GM20000 (cell line): ENCODE data around the gene NOC4L.

ENCODE experiments used
- DNase-seq: peaks from one replicate; pipeline ENCODE4 v3.0.0; 2012; ENCODE audit warnings: low spot score
- TF ChIP-seq, protein P1 (sequence below): IDR thresholded peaks from 2 replicates; pipeline ENCODE4 v1.5.1; 2012; ENCODE audit warnings: mild to moderate bottlenecking, control low read depth; ENCODE audit errors: extremely low read depth, missing control alignments

Gene NOC4L

DNA sequence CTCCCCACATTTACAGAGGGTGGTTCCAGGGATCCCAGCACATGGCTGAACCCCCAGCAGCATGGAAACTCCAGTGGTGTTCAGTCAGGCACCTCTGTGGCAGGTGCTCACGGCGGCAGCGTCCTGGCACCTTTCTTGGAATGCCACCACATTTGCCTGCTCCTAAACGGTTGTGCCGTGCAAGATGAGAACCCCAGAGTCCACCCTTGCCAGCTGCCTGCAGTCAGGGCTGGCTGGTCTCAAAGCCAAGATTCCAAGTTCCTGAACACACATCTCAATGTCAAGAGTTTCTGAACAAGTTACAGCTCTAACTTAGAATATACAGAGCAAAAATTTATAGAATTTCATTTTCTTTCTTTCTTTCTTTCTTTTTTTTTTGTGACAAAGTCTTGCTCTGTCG, 38.8 kb upstream of the NOC4L start:
- TF ChIP-seq, protein P1, sequence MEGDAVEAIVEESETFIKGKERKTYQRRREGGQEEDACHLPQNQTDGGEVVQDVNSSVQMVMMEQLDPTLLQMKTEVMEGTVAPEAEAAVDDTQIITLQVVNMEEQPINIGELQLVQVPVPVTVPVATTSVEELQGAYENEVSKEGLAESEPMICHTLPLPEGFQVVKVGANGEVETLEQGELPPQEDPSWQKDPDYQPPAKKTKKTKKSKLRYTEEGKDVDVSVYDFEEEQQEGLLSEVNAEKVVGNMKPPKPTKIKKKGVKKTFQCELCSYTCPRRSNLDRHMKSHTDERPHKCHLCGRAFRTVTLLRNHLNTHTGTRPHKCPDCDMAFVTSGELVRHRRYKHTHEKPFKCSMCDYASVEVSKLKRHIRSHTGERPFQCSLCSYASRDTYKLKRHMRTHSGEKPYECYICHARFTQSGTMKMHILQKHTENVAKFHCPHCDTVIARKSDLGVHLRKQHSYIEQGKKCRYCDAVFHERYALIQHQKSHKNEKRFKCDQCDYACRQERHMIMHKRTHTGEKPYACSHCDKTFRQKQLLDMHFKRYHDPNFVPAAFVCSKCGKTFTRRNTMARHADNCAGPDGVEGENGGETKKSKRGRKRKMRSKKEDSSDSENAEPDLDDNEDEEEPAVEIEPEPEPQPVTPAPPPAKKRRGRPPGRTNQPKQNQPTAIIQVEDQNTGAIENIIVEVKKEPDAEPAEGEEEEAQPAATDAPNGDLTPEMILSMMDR: no peak
- DNase-seq: no peak

DNA sequence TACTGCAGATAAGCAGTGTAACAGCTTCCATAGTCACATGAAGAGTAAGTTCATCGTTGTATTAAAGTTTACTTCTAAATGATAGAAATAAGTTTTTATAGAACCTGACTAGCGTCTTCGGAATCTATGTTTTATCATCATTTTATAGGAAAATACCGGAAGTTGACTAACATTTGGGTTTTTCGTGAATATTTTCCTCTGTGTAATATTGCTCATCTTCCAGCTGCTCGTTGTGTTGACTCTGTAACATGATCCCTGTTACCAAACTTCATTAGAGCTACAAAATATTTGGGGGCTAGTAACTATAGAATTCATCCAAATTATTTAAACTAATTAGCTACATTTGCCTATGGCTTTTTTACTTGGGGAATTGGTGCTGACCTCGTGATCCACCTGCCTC, 37.3 kb upstream of the NOC4L start:
- no peak for DNase-seq
- TF ChIP-seq, protein P1: no peak

DNA sequence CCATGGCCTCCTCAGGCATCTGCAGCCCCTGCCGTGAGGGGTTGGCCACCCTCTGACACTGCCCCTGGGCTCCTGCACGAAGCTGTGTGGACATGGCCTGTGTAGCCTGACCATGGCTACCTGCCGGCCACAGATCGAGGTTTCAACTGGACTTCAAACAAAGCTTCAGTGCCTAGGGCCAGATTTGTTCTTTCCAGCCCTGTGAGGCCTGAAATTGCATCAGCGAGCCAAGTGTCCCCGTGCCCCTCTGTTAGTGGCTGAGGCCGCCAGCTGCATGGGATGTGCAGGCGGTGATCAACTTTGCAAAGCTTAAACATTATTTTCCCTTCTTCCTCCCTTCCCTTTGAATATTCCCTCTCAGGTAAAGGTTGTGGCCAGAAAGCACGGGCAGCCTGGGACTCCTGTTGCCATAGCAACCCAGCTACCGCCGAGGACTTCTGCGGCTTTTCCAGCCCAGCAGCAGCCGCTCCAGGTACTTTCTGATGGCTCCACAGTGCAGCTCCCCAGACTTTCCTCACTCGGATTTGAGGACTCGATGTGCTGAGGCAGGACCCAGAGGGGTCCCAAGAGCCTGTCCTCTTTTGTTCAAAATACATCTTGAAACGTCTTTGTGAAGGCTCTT, 35.9 kb upstream of the NOC4L start:
- DNase-seq: no peak
- TF ChIP-seq, protein P1: no peak

DNA sequence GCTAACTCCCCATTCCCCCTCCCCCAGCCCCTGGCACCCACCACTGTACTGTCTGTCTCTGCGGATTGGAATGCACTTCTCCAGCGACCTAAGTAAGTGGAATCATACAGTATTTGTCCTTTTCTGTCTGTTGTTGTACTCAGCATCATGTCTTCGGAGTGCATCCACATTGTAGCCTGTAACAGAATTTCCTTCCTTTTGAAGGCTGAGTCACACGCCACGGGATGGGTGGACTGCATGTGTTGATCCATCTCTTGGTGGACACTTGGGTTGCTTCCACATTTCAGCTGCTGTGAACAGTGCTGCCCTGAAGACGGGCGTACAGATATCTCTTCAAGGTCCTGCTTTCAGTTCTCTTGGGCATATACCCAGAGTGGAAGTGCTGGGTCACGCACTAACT, 34.5 kb upstream of the NOC4L start:
- TF ChIP-seq, protein P1: no peak
- DNase-seq: no peak

DNA sequence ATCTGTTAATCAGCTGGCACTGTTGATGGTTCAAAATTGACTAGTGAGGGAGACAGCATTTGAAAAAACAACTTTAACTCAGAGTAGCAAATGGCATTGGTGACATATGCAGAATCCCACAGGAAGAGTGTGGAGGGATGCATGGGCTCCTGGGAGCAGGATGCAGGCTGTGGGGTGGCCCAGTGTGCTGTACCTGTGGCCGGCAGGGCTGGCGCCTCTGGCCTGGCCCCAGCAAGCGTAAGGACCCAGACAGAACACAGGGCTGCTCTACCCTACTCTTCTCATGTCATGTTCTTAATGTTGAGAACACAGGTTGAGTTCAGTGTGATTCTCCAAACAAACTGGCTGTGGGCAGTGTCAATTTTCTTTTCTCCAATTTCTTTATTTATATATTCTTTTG, 33.6 kb upstream of the NOC4L start:
- no peak for DNase-seq

DNA sequence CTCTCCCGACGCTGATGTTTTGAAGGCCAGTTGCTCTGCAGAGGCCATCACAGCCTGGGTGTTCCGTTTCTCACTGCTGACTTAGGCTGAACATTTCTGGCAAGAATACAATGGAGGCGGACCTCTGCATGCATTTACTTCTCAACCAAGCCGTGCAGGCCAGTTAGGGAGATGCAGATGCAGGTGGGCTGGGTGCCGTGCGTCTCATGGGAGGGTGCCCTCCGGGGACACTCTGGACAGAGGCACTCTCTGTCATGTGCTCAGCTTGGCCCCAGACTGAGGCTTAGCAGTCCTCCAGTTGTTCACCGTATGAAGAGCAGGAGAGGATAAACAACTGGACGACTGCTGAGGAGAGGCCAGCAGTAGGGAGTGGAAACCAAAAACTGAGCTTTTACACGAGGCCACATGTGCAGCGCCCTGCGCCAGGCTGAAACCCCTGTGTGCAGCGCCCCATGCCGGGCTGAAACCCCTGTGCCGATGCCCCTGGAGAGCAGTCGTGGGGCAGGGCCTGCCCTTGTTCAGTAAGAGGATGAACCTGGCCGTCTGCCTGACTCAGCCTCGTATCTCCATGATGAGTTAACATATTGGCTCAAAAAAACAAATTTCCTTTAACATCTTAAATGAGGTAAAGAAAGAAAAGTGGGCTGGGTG, 32.5 kb upstream of the NOC4L start:
- no peak for DNase-seq
- TF ChIP-seq, protein P1: no peak

More for the DNA sequence above, 33.6 kb upstream of the NOC4L start:
- TF ChIP-seq, protein P1: no peak

DNA sequence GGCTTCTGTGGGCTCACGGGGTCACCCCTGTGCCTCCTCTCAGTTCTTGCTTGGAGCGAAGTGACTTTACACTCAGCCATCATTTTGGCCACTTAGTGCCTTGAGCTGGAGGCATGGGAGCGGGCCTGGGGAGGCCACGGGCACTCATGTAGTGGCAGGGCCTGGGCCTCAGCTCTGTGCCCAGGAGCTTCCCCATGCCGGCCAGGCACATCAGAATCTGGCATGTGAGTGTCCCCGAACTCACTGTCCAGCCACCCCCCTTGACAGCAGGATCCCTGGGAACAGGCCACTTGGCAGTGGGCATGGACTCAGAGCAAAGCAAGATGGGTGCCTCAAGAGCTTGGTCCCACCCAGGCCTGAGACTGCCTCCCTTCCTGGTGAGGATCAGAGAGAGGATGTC, 29.6 kb upstream of the NOC4L start:
- no peak for DNase-seq
- TF ChIP-seq, protein P1: no peak
